Testis (tissue), 3 donors: ENCODE results near the gene GRSF1. TPM values are rescaled to one million over a fixed set of nuclear protein-coding genes. Genes with fewer than 3 reads are reported as not detected.
"Not testable (repeated sequence)": the region's sequence is repeated elsewhere in the genome, so short reads cannot be mapped to it uniquely, and the experiment has no call there.

Experiments
- DNase-seq: peaks from one replicate; pipeline ENCODE4 v3.0.0-alpha.2; 2019
- H3K27ac ChIP-seq, 2 donors: fragments of 200-600 bp; sonication (generic); one replicate each; pipeline ENCODE4 v1.5.1; 2019
- H3K27me3 ChIP-seq: fragments of 200-600 bp; sonication (generic); one replicate; pipeline ENCODE4 v1.5.1; 2019
- H3K36me3 ChIP-seq: fragments of 200-600 bp; sonication (generic); one replicate; pipeline ENCODE4 v1.5.1; 2017; ENCODE audit warnings: low read depth; ENCODE audit errors: missing control alignments
- H3K4me1 ChIP-seq: fragments of 200-600 bp; sonication (generic); one replicate; pipeline ENCODE4 v1.5.1; 2019
- H3K4me3 ChIP-seq, 2 donors: fragments of 200-600 bp; sonication (generic); one replicate each; pipeline ENCODE4 v1.5.1; 2017 to 2019
- H3K9me3 ChIP-seq: fragments of 200-600 bp; sonication (generic); one replicate; pipeline ENCODE4 v1.5.1; 2017
- CTCF ChIP-seq, 3 experiments: fragments of 450-650 bp in 2 of 3; fragments of 200-600 bp in 1 of 3; sonication (generic) in 1 of 3; IDR thresholded peaks; one replicate each; pipeline ENCODE4 v1.5.1; 2016 to 2019; ENCODE audit warnings: antibody characterized with exemption in 3 of 3, mild to moderate bottlenecking in 2 of 3, moderate library complexity in 1 of 3
- POLR2A ChIP-seq: fragments of 450-650 bp; IDR thresholded peaks from one replicate; pipeline ENCODE4 v1.6.1; 2017; ENCODE audit warnings: antibody characterized with exemption, mild to moderate bottlenecking, moderate library complexity
- WGBS, 2 donors: methylation state at CpG; one replicate each; pipeline ENCODE4 v1.1.5; 2018; 5-methylcytosine and 5-hydroxymethylcytosine counted together
- intact Hi-C: fragments of 100-400 bp; cut with DNase I; formaldehyde crosslinking; loops from one replicate; pipeline ENCODE4 v1.15.1; 2023; ENCODE audit warnings: low total_unique reads
- polyA plus RNA-seq: library from polyadenylated mRNA; stranded (reverse); fragments of 350-450 nt; fragmentation: Illumina TruSeq; extraction: RNeasy Lipid Tissue Mini Kit (QIAGEN cat#74804); gene quantifications from one replicate; pipeline ENCODE4 v1.2.3, GENCODE V29; 2014; ENCODE audit warnings: low read depth, low replicate concordance; ENCODE audit not compliant: insufficient read depth
- total RNA-seq, 2 donors: library from RNA; depleted of rRNA; stranded (reverse); fragments of >200 nt; gene quantifications; one replicate each; pipeline ENCODE4 v1.2.3, GENCODE V29; 2016

GRSF1 gene
- total and polyA plus RNA-seq, 3 donors from 2014 or later, result 59.8 to 70.2 (median 66.8) TPM

GRCh38 chr4:70788733-70789132, 51.0 kb downstream of the GRSF1 start:
- no peak overlapping the region for H3K4me3 ChIP-seq
- H3K4me1 ChIP-seq, result no peaks in the 10 kb centered on the region
- no peaks in the 10 kb centered on the region for H3K27me3 ChIP-seq
- H3K9me3 ChIP-seq, result no peaks in the 10 kb centered on the region
- no peak overlapping the region for H3K27ac ChIP-seq
- no peaks in the 10 kb centered on the region for H3K36me3 ChIP-seq
- intact Hi-C loops, result no loop called here
- no peak for DNase-seq
- TF ChIP-seq POLR2A (no peak), CTCF (IDR thresholded peaks at IDR 0.05) (no peak)
- WGBS, 2 donors, result 93 to 100% methylated on average over 1 of the region's 1 CpG

GRCh38 chr4:70787496-70787895, 52.2 kb downstream of the GRSF1 start:
- 96 to 97% methylated on average over 5 of the region's 5 CpGs for WGBS, 2 donors
- no peaks in the 10 kb centered on the region for H3K27me3 ChIP-seq
- no peaks in the 10 kb centered on the region for H3K36me3 ChIP-seq
- intact Hi-C loops, result no loop called here
- no peaks in the 10 kb centered on the region for H3K9me3 ChIP-seq
- no peak for DNase-seq
- no peak for TF ChIP-seq CTCF (IDR thresholded peaks at IDR 0.05)
- TF ChIP-seq POLR2A, result no peak
- H3K27ac ChIP-seq, result no peak overlapping the region
- no peaks in the 10 kb centered on the region for H3K4me1 ChIP-seq
- H3K4me3 ChIP-seq, result no peak overlapping the region

GRCh38 chr4:70783096-70783495, 56.6 kb downstream of the GRSF1 start:
- 86 to 91% methylated on average over 4 of the region's 4 CpGs for WGBS, 2 donors
- no peak overlapping the region for H3K4me3 ChIP-seq
- H3K27ac ChIP-seq, result no peak overlapping the region
- no peaks in the 10 kb centered on the region for H3K9me3 ChIP-seq
- no peak for TF ChIP-seq CTCF (IDR thresholded peaks at IDR 0.05)
- TF ChIP-seq POLR2A, result no peak
- H3K4me1 ChIP-seq, result peaks cover 4% of the 10 kb centered on the region
- intact Hi-C loops, result no loop called here
- no peak for DNase-seq
- no peaks in the 10 kb centered on the region for H3K27me3 ChIP-seq
- no peaks in the 10 kb centered on the region for H3K36me3 ChIP-seq

- no peak overlapping the region for H3K4me3 ChIP-seq
- DNase-seq, result no peak
- H3K4me1 ChIP-seq, result peaks cover 4% of the 10 kb centered on the region
- intact Hi-C loops, result no loop called here
- H3K27ac ChIP-seq, result peak overlapping the region; percentile 23 to 67
- no peaks in the 10 kb centered on the region for H3K36me3 ChIP-seq
- H3K9me3 ChIP-seq, result no peaks in the 10 kb centered on the region
- TF ChIP-seq POLR2A (no peak), CTCF (IDR thresholded peaks at IDR 0.05) (no peak)
- 41 to 63% methylated on average over 5 of the region's 5 CpGs for WGBS, 2 donors
- H3K27me3 ChIP-seq, result no peaks in the 10 kb centered on the region
These were observed 60.7 kb downstream of the GRSF1 start for GRCh38 chr4:70778888-70779422.

- DNase-seq, result no peak
- Histone ChIP-seq H3K36me3 (no peaks in the 10 kb centered on the region), H3K9me3 (no peaks in the 10 kb centered on the region), H3K27ac (no peak overlapping the region), H3K4me3 (no peak overlapping the region), H3K4me1 (no peaks in the 10 kb centered on the region), H3K27me3 (no peaks in the 10 kb centered on the region)
- intact Hi-C loops, result no loop called here
- WGBS, 2 donors, result 89 to 91% methylated on average over 6 of the region's 6 CpGs
- TF ChIP-seq POLR2A (no peak), CTCF (IDR thresholded peaks at IDR 0.05) (no peak)
These were observed 66.6 kb downstream of the GRSF1 start for GRCh38 chr4:70772929-70773555.

- H3K36me3 ChIP-seq, H3K27me3 ChIP-seq, DNase-seq, H3K4me3 ChIP-seq, H3K4me1 ChIP-seq, H3K9me3 ChIP-seq, intact Hi-C loops, H3K27ac ChIP-seq: not testable (repeated sequence)
- WGBS, 2 donors, result 94 to 95% methylated on average over 1 of the region's 1 CpG
These were observed 70.3 kb downstream of the GRSF1 start for GRCh38 chr4:70769396-70769795.
